ENCODE measurements around the gene ADAMTS14.

ADAMTS14 gene

GRCh38 chr10:70804421-70804808 is 132.1 kb downstream of the ADAMTS14 start:
- Histone ChIP-seq H3K4me2 (ENCODE audit: low read depth, low read length) (no peak overlapping the region), H3K9me3 (replicated peaks; ENCODE audit: insufficient read depth, low read length) (no peaks in the 10 kb centered on the region), H3K36me3 (replicated peaks; ENCODE audit: insufficient read depth, low read length) (no peaks in the 10 kb centered on the region), H3K9me2 (replicated peaks; ENCODE audit: insufficient read depth, low read length) (no peaks in the 10 kb centered on the region), H3K4me3 (ENCODE audit: low read length) (no peak overlapping the region), H4K20me1 (ENCODE audit: insufficient read depth, low read length) (no peaks in the 10 kb centered on the region), H3F3A (ENCODE audit: insufficient read depth, low read length) (no peaks in the 10 kb centered on the region), H3K27ac (ENCODE audit: low read length) (no peak overlapping the region), H3K27me3 (replicated peaks; ENCODE audit: insufficient read depth, low read length) (no peaks in the 10 kb centered on the region), H3K79me2 (ENCODE audit: low read length) (no peaks in the 10 kb centered on the region), H3K9ac (ENCODE audit: low read length) (no peak overlapping the region), H3K4me1 (ENCODE audit: low read length) (no peaks in the 10 kb centered on the region), H2AFZ (ENCODE audit: low read length) (no peak overlapping the region)
- TF ChIP-seq EZH2phosphoT487 (IDR thresholded peaks at IDR 0.05; ENCODE audit: low read length) (no peak), CTCF (IDR thresholded peaks at IDR 0.05; ENCODE audit: low read length) (no peak), EZH2 (optimal IDR thresholded peaks at IDR 0.05; ENCODE audit: low read depth, low read length) (no peak)
- no peak for DNase-seq

GRCh38 chr10:70805619-70806215 is 133.4 kb downstream of the ADAMTS14 start:
- DNase-seq, result no peak
- Histone ChIP-seq H3K9me3 (replicated peaks; ENCODE audit: insufficient read depth, low read length) (no peaks in the 10 kb centered on the region), H3K36me3 (replicated peaks; ENCODE audit: insufficient read depth, low read length) (no peaks in the 10 kb centered on the region), H3K4me2 (ENCODE audit: low read depth, low read length) (no peak overlapping the region), H3K27ac (ENCODE audit: low read length) (no peak overlapping the region), H3K79me2 (ENCODE audit: low read length) (no peaks in the 10 kb centered on the region), H3K4me3 (ENCODE audit: low read length) (no peak overlapping the region), H3K9me2 (replicated peaks; ENCODE audit: insufficient read depth, low read length) (no peaks in the 10 kb centered on the region), H4K20me1 (ENCODE audit: insufficient read depth, low read length) (no peaks in the 10 kb centered on the region), H2AFZ (ENCODE audit: low read length) (no peak overlapping the region), H3K4me1 (ENCODE audit: low read length) (no peaks in the 10 kb centered on the region), H3K9ac (ENCODE audit: low read length) (no peak overlapping the region), H3K27me3 (replicated peaks; ENCODE audit: insufficient read depth, low read length) (no peaks in the 10 kb centered on the region), H3F3A (ENCODE audit: insufficient read depth, low read length) (no peaks in the 10 kb centered on the region)
- no peak for TF ChIP-seq EZH2 (optimal IDR thresholded peaks at IDR 0.05; ENCODE audit: low read depth, low read length)
- no peak for TF ChIP-seq CTCF (IDR thresholded peaks at IDR 0.05; ENCODE audit: low read length)
- no peak for TF ChIP-seq EZH2phosphoT487 (IDR thresholded peaks at IDR 0.05; ENCODE audit: low read length)

GRCh38 chr10:70806841-70807240 is 134.5 kb downstream of the ADAMTS14 start:
- Histone ChIP-seq H3K4me1 (ENCODE audit: low read length) (no peaks in the 10 kb centered on the region), H3K9ac (ENCODE audit: low read length) (no peak overlapping the region), H3K36me3 (replicated peaks; ENCODE audit: insufficient read depth, low read length) (no peaks in the 10 kb centered on the region), H3K27ac (ENCODE audit: low read length) (no peak overlapping the region), H3F3A (ENCODE audit: insufficient read depth, low read length) (no peaks in the 10 kb centered on the region), H4K20me1 (ENCODE audit: insufficient read depth, low read length) (no peaks in the 10 kb centered on the region), H3K79me2 (ENCODE audit: low read length) (no peaks in the 10 kb centered on the region), H3K4me2 (ENCODE audit: low read depth, low read length) (no peak overlapping the region), H3K9me2 (replicated peaks; ENCODE audit: insufficient read depth, low read length) (no peaks in the 10 kb centered on the region), H2AFZ (ENCODE audit: low read length) (no peak overlapping the region), H3K4me3 (ENCODE audit: low read length) (no peak overlapping the region), H3K27me3 (replicated peaks; ENCODE audit: insufficient read depth, low read length) (no peaks in the 10 kb centered on the region), H3K9me3 (replicated peaks; ENCODE audit: insufficient read depth, low read length) (no peaks in the 10 kb centered on the region)
- no peak for TF ChIP-seq EZH2 (optimal IDR thresholded peaks at IDR 0.05; ENCODE audit: low read depth, low read length)
- TF ChIP-seq EZH2phosphoT487 (IDR thresholded peaks at IDR 0.05; ENCODE audit: low read length), result no peak
- no peak for TF ChIP-seq CTCF (IDR thresholded peaks at IDR 0.05; ENCODE audit: low read length)
- no peak for DNase-seq
